Esophagus (tissue), 2 donors: ENCODE data around the gene HRG. TPM values are rescaled to one million over a fixed set of nuclear protein-coding genes. Genes with fewer than 3 reads are reported as not detected.
"Not testable (repeated sequence)": the region's sequence is repeated elsewhere in the genome, so short reads cannot be mapped to it uniquely, and the experiment has no call there.

Experiments used
- H3K27ac ChIP-seq, 2 donors: one replicate each; pipeline ENCODE4 v1.5.1; 2013; ENCODE audit warnings: low read depth in 2 of 2, mild to moderate bottlenecking in 2 of 2, inconsistent platforms in 1 of 2, low read length in 1 of 2, moderate library complexity in 1 of 2
- H3K27me3 ChIP-seq, 2 donors: one replicate each; pipeline ENCODE4 v1.6.1; 2013; ENCODE audit warnings: low read length in 2 of 2, control low read depth in 1 of 2, mild to moderate bottlenecking in 1 of 2; ENCODE audit not compliant: insufficient read depth in 2 of 2, control insufficient read depth in 1 of 2
- H3K36me3 ChIP-seq, 2 donors: one replicate each; pipeline ENCODE4 v1.6.1; 2013; ENCODE audit warnings: low read length in 1 of 2; ENCODE audit not compliant: control insufficient read depth in 2 of 2, insufficient read depth in 2 of 2
- H3K4me1 ChIP-seq, 2 donors: one replicate each; pipeline ENCODE4 v1.6.1; 2013; ENCODE audit warnings: low read length in 1 of 2; ENCODE audit not compliant: control insufficient read depth in 2 of 2, insufficient read depth in 2 of 2
- H3K4me3 ChIP-seq, 2 donors: one replicate each; pipeline ENCODE4 v1.5.1; 2013; ENCODE audit warnings: low read length in 2 of 2, mild to moderate bottlenecking in 2 of 2, low read depth in 1 of 2, moderate library complexity in 1 of 2
- H3K9me3 ChIP-seq, 2 donors: one replicate each; pipeline ENCODE4 v1.6.1; 2013; ENCODE audit warnings: mild to moderate bottlenecking in 2 of 2, low read depth in 1 of 2, low read length in 1 of 2, moderate library complexity in 1 of 2; ENCODE audit not compliant: control insufficient read depth in 2 of 2, insufficient read depth in 1 of 2
- WGBS, 2 donors: extraction: QIAGEN DNeasy Blood & Tissue Kit; methylation state at CpG; one replicate each; pipeline ENCODE4 v1.1.7; 2013; 5-methylcytosine and 5-hydroxymethylcytosine counted together
- polyA plus RNA-seq, 2 donors: library from polyadenylated mRNA; stranded (reverse); fragments of 200-250 nt; gene quantifications; one replicate each; pipeline ENCODE4 v1.2.3, GENCODE V29; 2013
- donor health status: healthy with polysubstance abuse.
- donor health status: Bipolar disorder and iron deficiency.

HRG gene
- polyA plus RNA-seq, 2 donors, result 0.05 TPM; not detected in 1

DNA sequence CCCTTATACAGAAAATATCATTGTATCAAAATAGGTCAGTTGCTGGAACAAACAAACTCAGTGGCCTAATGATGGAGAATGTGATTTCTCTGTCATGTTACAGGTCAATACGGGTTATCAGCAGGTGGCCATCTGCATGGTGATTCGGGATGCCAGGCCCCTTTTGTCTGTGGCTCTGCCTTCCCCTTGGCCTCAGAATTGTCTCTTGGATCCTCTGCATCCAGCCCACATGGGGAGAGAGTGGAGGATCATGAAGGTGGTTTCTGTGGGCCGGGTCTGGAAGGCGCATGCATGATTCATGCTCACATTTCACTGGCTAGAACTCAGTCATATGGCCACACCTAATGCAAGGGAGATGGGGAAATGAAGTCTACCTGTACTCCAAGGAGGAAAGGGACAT lies 44.9 kb downstream of the HRG start:
- not testable (repeated sequence) for H3K36me3 ChIP-seq, H3K9me3 ChIP-seq, H3K27ac ChIP-seq, H3K27me3 ChIP-seq, H3K4me1 ChIP-seq, H3K4me3 ChIP-seq
- WGBS, 2 donors, result 76 to 83% methylated on average over 4 of the region's 4 CpGs

DNA sequence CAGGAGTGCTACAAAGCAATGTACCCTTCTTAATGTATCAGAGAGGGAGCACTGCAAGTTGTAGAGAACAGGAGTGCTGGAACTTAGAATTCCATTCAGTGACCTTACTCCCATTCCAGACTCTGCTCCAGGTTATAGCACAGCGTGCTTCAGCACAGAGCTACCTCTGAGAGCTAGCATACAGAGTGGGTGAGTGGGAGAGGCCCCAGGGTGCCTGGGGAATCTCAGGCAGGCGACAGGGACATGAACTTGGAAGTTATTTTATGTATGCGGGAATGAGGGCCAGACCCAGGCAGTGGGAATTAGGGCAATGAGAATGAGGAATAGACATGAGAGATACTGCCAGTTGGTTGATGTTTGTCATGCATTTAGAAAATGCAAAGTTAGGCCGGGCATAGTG lies 47.7 kb downstream of the HRG start:
- no peaks in the 10 kb centered on the region for H3K36me3 ChIP-seq
- WGBS, 2 donors, result 72 to 75% methylated on average over 4 of the region's 4 CpGs
- no peaks in the 10 kb centered on the region for H3K4me1 ChIP-seq
- no peak overlapping the region for H3K27ac ChIP-seq
- H3K27me3 ChIP-seq, result no peaks in the 10 kb centered on the region
- no peaks in the 10 kb centered on the region for H3K9me3 ChIP-seq
- H3K4me3 ChIP-seq, result no peak overlapping the region

DNA sequence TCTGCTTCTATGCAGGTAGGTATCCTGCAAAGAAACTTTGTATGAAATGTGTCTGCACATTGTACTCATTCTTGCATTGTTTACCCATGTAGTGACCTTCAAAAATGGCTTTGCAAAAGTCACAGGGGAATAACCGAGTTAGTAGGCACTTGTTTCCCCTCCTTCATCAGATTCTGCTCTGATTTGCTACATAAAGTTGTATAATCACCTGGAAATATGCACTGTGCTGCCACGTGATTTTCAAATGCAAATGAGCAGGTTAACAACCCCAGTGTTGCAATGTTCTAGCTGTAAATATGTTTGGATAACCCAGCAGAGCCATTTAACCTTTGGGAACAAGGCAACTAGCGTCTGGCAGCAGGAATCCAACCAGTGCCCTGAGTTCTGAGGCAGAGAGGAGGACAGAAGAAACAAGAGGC lies 51.2 kb downstream of the HRG start, which contains the start of gene KNG1:
Gene KNG1, plus strand, starts transcription at position 321 of the 419 bp plus-strand sequence. CDS start 184 bp downstream, outside the sequence.
- Histone ChIP-seq H3K36me3 (no peaks in the 10 kb centered on the region), H3K4me3 (no peak within 1 kb of the TSS), H3K4me1 (no peaks in the 10 kb centered on the region), H3K27me3 (no peaks in the 10 kb centered on the region), H3K9me3 (no peaks in the 10 kb centered on the region), H3K27ac (no peak within 1 kb of the TSS)
- WGBS, 2 donors, result 50 to 65% methylated on average over 3 of the region's 3 CpGs

DNA sequence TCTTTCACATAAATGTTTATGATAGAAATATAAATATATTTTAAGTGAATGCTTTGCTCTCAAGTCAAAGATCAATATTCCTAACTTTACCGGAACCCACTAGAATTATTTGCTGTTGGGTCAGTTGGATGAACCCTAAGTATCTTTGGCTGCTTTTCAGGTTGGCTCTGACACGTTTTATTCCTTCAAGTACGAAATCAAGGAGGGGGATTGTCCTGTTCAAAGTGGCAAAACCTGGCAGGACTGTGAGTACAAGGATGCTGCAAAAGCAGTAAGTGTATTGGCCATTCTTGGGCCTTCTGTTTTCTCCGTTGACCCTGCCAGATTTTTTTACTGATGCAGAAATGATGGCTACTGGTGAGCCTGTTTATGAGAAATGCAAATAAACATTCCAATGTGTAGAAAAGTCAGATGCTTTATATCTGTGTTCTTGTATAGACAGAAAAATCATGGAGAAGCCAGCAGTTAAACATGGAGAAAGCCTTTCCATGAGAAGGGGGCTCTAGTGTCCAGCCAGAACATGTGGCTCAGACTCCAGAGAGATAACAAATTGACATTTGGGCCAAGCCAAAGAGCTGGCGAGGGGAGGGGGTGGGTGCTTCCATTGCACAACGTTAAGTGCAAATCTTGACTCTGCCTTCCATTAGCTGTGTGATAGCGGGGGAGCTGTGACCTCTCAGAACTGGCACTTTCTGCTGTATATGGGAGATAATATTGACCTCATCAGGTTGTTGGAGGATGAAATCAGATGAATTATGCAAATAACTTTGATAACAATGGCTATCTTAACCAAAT lies 54.3 kb downstream of the HRG start:
- no peaks in the 10 kb centered on the region for H3K9me3 ChIP-seq
- H3K4me1 ChIP-seq, result no peaks in the 10 kb centered on the region
- H3K36me3 ChIP-seq, result no peaks in the 10 kb centered on the region
- H3K27me3 ChIP-seq, result no peaks in the 10 kb centered on the region
- no peak overlapping the region for H3K27ac ChIP-seq
- 47 to 69% methylated on average over 7 of the region's 7 CpGs for WGBS, 2 donors
- no peak overlapping the region for H3K4me3 ChIP-seq

DNA sequence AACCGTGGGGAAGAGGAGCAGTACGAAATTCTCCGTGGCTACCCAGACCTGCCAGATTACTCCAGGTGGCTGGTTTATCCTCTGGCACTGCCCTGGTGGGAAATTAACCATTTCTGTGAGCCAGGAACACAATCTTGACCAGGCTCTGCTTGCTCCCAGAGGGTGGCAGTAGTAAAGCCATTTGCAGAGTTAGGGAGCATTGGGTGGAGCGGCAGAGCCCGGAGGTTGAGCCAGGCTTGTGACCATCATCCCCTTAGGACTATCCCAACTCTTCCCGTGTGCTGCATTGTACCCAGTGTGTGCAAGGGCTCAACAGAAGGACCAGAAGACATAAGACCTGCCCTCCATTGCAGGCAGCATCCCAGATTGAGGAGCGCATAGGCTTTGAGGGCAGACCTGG lies 56.6 kb downstream of the HRG start:
- H3K4me3 ChIP-seq, result no peak overlapping the region
- no peaks in the 10 kb centered on the region for H3K4me1 ChIP-seq
- H3K9me3 ChIP-seq, result no peaks in the 10 kb centered on the region
- no peaks in the 10 kb centered on the region for H3K27me3 ChIP-seq
- H3K36me3 ChIP-seq, result no peaks in the 10 kb centered on the region
- WGBS, 2 donors, result 48 to 49% methylated on average over 7 of the region's 7 CpGs
- no peak overlapping the region for H3K27ac ChIP-seq

DNA sequence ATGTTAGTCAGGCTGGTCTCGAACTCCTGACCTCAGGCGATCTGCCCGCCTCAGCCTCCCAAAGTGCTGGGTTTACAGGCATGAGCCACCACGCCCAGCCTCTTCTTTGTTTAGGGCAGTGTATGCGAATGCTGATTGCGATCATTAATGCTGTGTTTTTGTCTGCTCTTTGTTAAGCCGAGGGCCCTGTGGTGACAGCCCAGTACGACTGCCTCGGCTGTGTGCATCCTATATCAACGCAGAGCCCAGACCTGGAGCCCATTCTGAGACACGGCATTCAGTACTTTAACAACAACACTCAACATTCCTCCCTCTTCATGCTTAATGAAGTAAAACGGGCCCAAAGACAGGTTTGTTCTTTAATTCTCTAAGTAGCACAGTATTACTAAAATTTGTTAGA lies 59.1 kb downstream of the HRG start:
- no peak overlapping the region for H3K4me3 ChIP-seq
- no peaks in the 10 kb centered on the region for H3K27me3 ChIP-seq
- 87 to 91% methylated on average over 12 of the region's 12 CpGs for WGBS, 2 donors

More for the DNA sequence above, 59.1 kb downstream of the HRG start:
- no peak overlapping the region for H3K27ac ChIP-seq
- no peaks in the 10 kb centered on the region for H3K36me3 ChIP-seq
- H3K4me1 ChIP-seq, result no peaks in the 10 kb centered on the region
- no peaks in the 10 kb centered on the region for H3K9me3 ChIP-seq

Other genes with a start within 250 kb of the HRG start
- gene CRYGS, start 121.6 kb upstream of the HRG start, polyA plus RNA-seq, result 1 to 10 TPM; 1.4 to 5.0 TPM
- gene TBCCD1, start 98.7 kb upstream of the HRG start, polyA plus RNA-seq, result 1 to 10 TPM; 2.7 to 4.4 TPM
- gene DNAJB11, start 95.3 kb upstream of the HRG start, polyA plus RNA-seq, result 10 to 100 TPM; 30.7 to 43.4 TPM
- under 1 TPM; 0.06 TPM for gene AHSG, start 53.0 kb upstream of the HRG start, polyA plus RNA-seq
- gene FETUB, start 25.6 kb upstream of the HRG start, polyA plus RNA-seq, result 1 to 10 TPM; 3.3 to 5.0 TPM
- gene KNG1, start 51.3 kb downstream of the HRG start, polyA plus RNA-seq, result not detected
- 100 to 1,000 TPM; 184 to 241 TPM for gene EIF4A2, start 117.6 kb downstream of the HRG start, polyA plus RNA-seq
- gene RFC4, start 140.5 kb downstream of the HRG start, polyA plus RNA-seq, result 10 to 100 TPM; 17.8 to 18.8 TPM
- under 1 TPM; 0.04 to 0.20 TPM for gene ADIPOQ, start 176.7 kb downstream of the HRG start, polyA plus RNA-seq